Peyer's patch (tissue), 4 donors: ENCODE data around the gene EXOC4.

ENCODE experiments used
- POLR2A ChIP-seq, 2 donors: fragments of 450-650 bp; IDR thresholded peaks; one replicate each; pipeline ENCODE4 v1.5.1; 2017; ENCODE audit warnings: antibody characterized with exemption in 2 of 2, mild to moderate bottlenecking in 2 of 2, moderate library complexity in 2 of 2
- TF ChIP-seq, protein P1 (sequence below), 6 experiments: fragments of 450-650 bp in 4 of 6; fragments of 200-600 bp in 2 of 6; sonication (generic) in 1 of 6; IDR thresholded peaks; one replicate each; pipeline ENCODE4 v1.5.1; 2017 to 2019; ENCODE audit warnings: antibody characterized with exemption in 6 of 6, mild to moderate bottlenecking in 3 of 6, moderate library complexity in 1 of 6

GRCh38 chr7:133837224-133837623, 584.3 kb downstream of the EXOC4 start:
- TF ChIP-seq, protein P1, sequence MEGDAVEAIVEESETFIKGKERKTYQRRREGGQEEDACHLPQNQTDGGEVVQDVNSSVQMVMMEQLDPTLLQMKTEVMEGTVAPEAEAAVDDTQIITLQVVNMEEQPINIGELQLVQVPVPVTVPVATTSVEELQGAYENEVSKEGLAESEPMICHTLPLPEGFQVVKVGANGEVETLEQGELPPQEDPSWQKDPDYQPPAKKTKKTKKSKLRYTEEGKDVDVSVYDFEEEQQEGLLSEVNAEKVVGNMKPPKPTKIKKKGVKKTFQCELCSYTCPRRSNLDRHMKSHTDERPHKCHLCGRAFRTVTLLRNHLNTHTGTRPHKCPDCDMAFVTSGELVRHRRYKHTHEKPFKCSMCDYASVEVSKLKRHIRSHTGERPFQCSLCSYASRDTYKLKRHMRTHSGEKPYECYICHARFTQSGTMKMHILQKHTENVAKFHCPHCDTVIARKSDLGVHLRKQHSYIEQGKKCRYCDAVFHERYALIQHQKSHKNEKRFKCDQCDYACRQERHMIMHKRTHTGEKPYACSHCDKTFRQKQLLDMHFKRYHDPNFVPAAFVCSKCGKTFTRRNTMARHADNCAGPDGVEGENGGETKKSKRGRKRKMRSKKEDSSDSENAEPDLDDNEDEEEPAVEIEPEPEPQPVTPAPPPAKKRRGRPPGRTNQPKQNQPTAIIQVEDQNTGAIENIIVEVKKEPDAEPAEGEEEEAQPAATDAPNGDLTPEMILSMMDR (IDR thresholded peaks at IDR 0.05) = no peak
- no peak for TF ChIP-seq POLR2A (IDR thresholded peaks at IDR 0.05)
